ENCODE results near the gene ANKRD11. TPM values are rescaled to one million over a fixed set of nuclear protein-coding genes. Genes with fewer than 3 reads are reported as not detected.

Gene ANKRD11
- total RNA-seq, 1 experiment from 2014 or later, result 266 TPM

DNA sequence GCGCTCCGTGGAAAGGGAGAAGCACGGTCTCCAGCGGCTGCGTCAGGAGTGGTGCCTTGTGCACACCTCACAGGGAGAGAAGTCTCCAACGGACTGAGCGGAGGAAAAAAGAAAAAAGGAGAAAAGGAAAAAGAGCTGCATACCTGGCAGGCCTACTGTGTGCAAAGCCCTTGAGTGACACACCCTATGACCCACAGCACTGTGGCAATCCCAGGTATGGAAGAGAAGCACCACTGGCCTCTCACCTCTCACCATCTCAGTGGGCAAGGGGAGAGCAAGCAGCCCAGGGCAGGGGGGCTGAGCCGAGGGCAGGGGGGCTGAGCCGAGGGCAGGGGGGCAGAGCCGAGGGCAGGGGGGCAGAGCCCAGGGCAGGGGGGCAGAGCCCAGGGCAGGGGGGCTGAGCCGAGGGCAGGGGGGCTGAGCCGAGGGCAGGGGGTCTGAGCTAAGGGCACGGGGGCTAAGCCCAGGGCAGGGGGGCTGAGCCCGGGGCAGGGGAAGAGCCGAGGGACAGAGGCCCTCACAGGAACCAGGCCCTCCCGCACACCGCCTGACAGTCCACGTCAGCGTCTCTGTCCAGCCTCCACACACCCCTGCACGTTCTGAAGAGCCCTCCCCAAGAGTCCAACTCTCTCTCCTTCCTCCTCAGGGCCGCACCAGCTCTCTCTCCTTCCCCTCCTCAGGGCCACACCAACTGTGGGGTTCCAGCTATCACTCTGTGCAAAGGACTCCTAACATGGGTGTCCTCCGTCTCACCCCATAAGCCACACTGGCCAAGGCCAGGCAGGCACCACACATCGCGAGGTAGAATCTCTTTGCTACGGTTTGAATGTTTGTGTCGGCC lies 167.0 kb downstream of the ANKRD11 start (continued):
- TF ChIP-seq, protein P1, sequence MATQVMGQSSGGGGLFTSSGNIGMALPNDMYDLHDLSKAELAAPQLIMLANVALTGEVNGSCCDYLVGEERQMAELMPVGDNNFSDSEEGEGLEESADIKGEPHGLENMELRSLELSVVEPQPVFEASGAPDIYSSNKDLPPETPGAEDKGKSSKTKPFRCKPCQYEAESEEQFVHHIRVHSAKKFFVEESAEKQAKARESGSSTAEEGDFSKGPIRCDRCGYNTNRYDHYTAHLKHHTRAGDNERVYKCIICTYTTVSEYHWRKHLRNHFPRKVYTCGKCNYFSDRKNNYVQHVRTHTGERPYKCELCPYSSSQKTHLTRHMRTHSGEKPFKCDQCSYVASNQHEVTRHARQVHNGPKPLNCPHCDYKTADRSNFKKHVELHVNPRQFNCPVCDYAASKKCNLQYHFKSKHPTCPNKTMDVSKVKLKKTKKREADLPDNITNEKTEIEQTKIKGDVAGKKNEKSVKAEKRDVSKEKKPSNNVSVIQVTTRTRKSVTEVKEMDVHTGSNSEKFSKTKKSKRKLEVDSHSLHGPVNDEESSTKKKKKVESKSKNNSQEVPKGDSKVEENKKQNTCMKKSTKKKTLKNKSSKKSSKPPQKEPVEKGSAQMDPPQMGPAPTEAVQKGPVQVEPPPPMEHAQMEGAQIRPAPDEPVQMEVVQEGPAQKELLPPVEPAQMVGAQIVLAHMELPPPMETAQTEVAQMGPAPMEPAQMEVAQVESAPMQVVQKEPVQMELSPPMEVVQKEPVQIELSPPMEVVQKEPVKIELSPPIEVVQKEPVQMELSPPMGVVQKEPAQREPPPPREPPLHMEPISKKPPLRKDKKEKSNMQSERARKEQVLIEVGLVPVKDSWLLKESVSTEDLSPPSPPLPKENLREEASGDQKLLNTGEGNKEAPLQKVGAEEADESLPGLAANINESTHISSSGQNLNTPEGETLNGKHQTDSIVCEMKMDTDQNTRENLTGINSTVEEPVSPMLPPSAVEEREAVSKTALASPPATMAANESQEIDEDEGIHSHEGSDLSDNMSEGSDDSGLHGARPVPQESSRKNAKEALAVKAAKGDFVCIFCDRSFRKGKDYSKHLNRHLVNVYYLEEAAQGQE (IDR thresholded peaks at IDR 0.05; ENCODE audit: low read depth), result no peak
- TF ChIP-seq, protein P2, sequence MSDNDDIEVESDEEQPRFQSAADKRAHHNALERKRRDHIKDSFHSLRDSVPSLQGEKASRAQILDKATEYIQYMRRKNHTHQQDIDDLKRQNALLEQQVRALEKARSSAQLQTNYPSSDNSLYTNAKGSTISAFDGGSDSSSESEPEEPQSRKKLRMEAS (IDR thresholded peaks at IDR 0.05), result no peak
- TF ChIP-seq SP1 (IDR thresholded peaks at IDR 0.05; ENCODE audit: low read depth), result no peak
- no peak for TF ChIP-seq FOSL1 (IDR thresholded peaks at IDR 0.05; ENCODE audit: low read depth)
- TF ChIP-seq SRF (IDR thresholded peaks at IDR 0.05; ENCODE audit: low read depth), result no peak
- TF ChIP-seq JUND (IDR thresholded peaks at IDR 0.05), result no peak
- no peak for TF ChIP-seq EZH2phosphoT487 (IDR thresholded peaks at IDR 0.05; ENCODE audit: borderline replicate concordance)
- TF ChIP-seq CBX3 (IDR thresholded peaks at IDR 0.05; ENCODE audit: low read depth), result no peak
- no peak for TF ChIP-seq POLR2A (IDR thresholded peaks at IDR 0.05; ENCODE audit: borderline replicate concordance, extremely low read depth, insufficient read depth, insufficient read length)

All from HCT116 (cell line).